SK-N-DZ (cell line): Measurements from ENCODE around the gene PTPN1.

Experiments used
- DNase-seq: peaks from one replicate; pipeline ENCODE4 v3.0.0-alpha.2; 2015; ENCODE audit warnings: low spot score

Gene PTPN1

DNA sequence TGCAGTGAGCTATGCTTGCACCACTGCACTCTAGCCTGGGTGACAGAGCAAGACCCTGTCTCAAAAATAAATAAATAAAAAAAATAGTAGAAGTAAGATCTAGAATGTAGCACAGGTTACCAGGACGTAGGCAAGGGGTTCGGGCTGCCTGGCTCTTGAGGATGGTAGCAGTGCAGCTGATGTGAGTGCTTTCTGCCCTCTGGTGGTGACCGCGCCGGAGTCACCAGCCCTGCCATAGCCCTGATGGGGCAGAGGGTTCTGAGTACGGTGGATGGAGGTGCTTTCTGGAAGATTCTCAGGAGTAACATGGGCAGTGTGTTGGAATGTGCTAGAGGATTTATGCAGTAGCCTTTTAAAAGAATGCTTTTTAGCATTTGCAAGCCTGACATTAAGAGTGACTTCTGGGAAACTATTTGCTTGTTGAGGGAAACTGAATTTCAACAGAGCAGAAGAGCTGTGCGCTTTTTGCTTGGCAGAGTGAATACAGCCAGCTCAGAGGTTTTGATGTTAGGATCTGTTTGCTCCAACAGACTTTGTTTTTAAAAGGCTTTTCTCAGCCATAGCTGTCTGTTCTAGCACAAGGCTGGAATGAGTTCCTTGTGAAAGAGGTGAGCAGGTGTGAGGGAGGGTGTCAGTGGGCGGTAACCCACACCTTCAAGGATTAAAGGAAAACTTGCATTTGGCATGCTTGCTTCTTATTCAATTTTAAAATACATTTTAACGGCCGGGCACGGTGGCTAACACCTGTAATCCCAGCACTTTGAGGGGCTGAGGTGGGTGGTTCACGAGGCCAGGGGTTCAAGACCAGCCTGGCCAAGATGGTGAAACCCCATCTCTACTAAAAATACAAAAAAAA, 65.9 kb downstream of the PTPN1 start:
- peak; percentile 49 for DNase-seq

DNA sequence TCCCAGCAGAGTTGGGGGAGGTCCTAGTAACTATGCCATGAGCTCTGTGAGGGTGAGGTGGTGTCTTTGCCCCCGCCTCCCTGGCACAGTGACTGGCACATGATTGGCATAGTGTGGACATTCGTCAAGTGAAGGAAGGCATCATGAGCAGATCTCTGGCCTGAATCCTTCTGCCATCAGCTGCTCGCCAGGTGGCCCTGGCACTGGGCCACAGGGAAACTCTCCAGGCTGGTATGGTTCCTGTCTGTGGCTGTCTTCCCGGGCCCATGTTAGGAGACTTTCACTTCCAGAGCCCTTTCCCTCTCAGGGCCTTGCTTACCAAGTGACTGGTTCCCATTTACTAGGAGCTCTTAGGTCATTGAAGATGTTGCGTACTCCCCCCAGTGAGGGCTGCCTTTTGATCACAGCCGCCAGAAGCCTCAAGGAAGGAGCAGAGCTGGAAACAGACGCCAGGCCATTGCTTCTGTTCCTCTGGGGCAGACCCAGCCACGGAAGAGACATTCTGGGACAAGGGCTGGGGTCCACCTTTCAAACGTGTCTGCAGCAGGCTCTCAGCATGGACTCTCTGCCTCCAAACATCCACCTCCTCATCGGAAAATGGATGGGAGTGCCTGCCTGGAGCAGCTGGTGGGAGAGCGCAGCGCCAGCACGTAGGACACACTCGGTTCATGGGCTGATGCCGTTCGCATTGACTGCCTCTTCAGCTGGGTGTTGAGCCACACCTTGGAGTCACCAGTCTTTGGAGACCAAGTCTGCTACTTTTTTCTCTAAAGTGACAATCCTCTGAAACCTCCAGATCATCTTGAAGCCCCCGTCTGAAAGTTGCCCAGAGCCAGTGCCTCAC, 67.2 kb downstream of the PTPN1 start:
- no peak for DNase-seq

DNA sequence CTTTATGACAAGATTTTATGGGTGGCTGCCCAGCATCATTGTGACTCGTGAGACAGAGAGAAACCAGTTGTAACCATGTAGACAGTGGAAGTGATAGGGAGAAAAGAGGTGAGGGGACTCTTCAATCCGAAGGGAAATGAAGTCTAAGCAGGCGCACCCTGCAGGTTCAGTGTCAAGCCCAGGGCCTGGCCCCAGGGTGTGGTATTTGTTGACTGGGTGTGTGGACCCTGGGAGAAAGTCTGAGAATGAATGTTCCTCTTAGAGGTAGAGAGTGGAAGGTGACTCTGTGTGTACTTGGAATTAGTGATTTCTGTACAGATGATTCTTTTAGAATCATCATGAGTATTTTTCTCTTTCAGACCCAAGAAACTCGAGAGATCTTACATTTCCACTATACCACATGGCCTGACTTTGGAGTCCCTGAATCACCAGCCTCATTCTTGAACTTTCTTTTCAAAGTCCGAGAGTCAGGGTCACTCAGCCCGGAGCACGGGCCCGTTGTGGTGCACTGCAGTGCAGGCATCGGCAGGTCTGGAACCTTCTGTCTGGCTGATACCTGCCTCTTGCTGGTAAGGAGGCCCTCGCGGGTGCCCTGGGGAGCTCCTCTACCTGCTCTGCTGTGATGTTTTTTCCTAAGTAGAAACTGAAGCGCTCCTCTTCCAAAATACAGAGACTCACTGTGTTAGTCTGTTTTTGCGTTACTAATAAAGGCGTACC, 68.0 kb downstream of the PTPN1 start:
- no peak for DNase-seq

DNA sequence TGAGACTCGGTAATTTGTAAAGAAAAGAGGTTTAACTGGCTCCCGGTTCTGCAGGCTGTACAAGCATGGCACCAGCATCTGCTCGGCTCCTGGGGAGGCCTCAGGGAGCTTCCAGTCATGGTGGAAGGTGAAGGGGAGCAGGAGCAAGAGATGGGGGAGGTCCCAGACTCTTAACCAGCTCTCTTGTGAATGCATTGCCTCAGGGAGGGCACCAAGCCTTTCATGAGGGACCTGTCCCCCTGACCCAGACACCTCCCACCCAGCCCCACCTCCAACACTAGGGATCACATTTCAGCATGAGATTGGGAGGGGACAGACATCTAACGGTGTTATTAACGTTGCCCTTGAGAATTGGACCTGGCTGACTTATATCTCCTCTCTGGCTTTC, 68.6 kb downstream of the PTPN1 start:
- no peak for DNase-seq

DNA sequence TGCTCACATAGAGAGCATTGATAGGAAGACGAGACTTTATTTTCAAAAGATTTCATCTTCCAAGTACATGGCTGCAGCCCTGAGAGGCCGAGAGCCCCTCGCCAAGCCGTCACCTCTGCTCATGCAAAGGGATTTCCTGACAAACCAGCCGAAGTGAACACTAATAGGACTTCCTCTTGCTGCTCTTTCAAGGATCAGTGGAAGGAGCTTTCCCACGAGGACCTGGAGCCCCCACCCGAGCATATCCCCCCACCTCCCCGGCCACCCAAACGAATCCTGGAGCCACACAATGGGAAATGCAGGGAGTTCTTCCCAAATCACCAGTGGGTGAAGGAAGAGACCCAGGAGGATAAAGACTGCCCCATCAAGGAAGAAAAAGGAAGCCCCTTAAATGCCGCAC, 69.3 kb downstream of the PTPN1 start:
- no peak for DNase-seq

DNA sequence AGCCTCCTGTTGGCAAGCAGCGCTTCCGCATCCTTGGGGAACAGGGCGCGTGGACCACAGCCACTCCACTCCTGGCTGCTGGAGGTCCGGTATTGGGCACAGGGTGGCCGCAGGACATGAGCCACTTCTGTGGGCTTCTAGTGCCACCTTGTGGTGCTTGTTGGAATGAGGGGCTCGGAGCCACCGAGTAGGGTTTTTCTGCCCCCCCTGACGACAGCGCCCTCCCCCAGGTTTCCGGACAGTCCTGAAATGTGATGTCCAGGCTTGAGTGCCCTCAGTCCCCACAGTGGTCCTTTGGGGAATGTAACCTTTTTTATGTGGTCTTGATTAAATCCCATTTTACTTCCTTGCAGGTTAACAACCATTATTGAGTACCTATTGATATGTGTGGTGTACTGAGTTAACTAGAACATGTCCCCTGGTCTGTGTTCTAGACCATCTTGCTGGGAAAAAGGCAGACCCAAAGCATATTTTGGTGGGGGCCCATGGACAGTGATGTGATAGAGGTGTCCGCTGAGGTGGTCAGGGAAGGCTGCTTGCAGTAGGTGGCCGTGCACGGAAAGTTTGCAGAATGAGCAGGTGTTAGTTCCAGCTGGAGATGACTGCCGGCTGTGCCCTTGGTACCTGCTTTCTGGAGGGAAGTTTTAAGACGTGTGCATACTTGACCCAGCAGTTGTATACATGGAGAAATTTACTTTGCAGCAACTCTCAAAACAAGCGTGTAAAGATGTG, 70.0 kb downstream of the PTPN1 start:
- DNase-seq, result peak; percentile 59

DNA sequence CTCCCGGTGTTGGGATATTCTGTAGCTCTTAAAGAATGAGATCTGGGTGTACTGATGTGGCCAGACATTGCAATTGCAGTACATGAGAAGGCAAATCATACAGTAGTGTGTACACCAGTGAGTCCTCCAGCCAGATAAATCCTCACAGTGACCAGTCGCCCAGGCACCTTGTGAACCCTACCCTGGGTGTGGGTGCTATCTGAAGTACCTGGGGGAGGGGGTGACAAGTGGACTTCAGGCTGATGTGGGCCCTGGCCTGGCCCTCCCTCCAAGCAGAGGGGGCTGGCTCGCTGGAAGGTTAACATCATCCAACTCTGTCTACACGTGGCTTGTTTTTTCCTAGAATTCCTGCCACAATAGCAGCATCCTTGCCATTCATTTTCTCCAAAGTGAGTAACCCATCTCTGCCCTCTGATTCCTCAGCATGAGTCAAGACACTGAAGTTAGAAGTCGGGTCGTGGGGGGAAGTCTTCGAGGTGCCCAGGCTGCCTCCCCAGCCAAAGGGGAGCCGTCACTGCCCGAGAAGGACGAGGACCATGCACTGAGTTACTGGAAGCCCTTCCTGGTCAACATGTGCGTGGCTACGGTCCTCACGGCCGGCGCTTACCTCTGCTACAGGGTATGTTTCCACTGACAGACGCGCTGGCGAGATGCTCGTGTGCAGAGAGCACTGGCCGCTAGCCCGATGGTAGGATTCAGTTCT, 70.8 kb downstream of the PTPN1 start:
- no peak for DNase-seq

DNA sequence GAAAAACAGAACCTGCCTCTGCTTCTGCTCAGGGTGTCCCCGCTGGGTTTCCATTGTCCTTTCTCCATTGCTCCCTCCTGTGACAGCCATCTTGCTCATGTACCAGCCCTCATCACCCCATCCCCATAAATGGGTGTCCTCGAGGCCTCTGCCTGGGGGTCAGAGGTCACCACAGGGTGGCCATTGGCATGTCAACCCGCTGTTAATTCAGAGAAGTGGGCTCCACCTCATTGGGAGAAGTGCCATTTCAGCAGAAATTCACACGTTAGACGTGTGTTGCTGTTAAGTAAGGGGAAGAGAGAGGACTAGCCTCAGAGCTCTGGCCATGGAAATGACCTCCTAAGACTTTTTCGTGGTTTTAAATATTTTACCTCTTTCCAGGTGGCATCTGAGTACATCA, 71.9 kb downstream of the PTPN1 start:
- no peak for DNase-seq

DNA sequence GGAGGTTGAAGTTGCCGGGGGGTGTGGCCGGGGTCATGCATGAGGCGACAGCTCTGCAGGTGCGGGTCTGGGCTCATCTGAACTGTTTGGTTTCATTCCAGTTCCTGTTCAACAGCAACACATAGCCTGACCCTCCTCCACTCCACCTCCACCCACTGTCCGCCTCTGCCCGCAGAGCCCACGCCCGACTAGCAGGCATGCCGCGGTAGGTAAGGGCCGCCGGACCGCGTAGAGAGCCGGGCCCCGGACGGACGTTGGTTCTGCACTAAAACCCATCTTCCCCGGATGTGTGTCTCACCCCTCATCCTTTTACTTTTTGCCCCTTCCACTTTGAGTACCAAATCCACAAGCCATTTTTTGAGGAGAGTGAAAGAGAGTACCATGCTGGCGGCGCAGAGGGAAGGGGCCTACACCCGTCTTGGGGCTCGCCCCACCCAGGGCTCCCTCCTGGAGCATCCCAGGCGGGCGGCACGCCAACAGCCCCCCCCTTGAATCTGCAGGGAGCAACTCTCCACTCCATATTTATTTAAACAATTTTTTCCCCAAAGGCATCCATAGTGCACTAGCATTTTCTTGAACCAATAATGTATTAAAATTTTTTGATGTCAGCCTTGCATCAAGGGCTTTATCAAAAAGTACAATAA, 72.5 kb downstream of the PTPN1 start:
- no peak for DNase-seq

DNA sequence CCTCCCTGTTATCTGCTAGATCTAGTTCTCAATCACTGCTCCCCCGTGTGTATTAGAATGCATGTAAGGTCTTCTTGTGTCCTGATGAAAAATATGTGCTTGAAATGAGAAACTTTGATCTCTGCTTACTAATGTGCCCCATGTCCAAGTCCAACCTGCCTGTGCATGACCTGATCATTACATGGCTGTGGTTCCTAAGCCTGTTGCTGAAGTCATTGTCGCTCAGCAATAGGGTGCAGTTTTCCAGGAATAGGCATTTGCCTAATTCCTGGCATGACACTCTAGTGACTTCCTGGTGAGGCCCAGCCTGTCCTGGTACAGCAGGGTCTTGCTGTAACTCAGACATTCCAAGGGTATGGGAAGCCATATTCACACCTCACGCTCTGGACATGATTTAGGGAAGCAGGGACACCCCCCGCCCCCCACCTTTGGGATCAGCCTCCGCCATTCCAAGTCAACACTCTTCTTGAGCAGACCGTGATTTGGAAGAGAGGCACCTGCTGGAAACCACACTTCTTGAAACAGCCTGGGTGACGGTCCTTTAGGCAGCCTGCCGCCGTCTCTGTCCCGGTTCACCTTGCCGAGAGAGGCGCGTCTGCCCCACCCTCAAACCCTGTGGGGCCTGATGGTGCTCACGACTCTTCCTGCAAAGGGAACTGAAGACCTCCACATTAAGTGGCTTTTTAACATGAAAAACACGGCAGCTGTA, 73.4 kb downstream of the PTPN1 start:
- no peak for DNase-seq

DNA sequence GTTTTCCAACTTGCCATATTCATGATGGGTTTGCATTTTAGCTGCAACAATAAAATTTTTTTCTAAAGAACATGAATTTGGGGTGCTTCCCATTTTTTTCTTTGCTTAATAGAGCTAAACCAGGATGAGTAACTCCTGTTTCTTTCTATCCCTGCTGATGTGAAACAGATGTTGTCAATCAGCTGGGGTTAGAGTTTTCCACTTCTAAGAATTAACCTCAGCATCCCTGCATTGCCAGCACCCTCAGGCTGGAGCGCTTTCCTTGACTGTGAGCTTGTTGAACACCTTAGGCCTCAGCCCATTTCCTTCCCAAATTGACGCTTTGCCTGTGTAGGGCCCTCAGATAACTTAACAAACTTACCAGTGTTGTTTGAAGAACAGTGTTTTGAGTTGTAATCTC, 74.5 kb downstream of the PTPN1 start:
- DNase-seq, result no peak

DNA sequence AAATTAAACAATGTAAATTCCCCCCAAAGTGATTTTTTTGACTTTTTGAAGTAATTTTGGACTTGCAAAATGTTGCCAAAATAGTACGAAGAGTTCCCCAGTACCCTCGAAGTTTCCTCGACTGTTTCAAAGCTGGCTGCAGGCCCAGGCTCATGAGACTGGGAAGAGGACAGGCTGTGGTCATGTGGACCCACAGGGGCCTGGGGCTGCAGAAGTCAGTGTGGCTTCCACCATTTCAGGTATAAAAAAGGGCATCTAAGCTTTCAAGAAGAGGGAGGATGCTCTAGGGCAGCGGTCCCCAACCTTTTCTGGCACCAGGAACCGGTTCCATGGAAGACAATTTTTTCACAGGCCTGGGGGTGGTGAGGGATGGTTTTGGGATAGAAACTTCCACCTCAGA, 75.0 kb downstream of the PTPN1 start:
- DNase-seq, result no peak

DNA sequence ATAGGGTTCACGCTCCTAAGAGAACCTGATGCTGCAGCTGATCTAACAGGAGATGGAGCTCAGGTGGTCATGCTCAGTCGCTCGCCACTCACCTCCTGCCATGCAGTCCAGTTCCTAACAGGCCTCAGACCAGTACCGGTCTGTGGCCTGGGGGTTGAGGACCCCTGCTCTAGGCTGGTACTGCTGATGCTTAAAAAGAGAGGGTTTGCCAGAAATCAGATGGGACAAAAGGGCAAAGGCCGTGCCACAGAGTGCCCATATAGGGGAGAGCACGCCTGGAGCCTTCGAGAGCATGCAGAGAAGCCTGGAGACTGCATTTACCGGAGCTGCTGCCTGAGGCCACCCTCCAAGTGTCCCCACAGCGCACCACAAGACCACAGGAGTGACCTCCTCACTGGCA, 75.5 kb downstream of the PTPN1 start:
- no peak for DNase-seq

DNA sequence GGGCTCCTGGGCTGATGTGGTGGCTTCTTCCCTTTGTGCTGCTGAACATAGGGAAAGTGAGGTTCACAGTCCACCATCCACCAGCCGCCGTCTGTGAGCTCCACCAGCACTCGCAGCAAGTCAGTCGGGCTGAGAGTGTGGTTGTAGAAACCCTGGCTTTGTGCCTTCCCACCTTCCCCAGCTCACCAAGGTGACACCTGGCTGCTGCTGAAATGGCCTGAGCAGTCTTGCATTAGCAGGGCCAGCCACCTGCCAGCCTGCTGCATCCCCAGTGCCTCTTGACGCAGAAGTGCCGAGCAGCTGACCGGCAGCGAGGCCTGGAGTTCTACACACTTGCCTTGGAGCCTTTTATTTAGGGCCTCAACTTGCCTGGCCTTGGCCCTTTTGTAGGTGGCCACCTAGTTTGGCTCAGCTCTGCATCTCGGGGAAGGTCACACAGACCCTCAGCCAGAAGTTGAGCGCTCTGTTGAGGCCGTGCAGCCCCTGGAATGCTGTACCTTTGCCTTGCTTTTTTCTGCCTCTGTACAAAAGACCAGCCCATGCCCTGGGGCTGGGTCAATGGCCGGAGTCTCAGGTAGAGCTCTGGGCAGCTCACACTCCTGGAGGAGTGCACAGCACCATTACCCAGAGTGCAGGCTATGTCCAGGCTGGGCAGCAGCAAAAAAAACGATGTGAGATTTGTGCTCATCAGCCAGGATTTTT, 76.5 kb downstream of the PTPN1 start:
- DNase-seq, result no peak

DNA sequence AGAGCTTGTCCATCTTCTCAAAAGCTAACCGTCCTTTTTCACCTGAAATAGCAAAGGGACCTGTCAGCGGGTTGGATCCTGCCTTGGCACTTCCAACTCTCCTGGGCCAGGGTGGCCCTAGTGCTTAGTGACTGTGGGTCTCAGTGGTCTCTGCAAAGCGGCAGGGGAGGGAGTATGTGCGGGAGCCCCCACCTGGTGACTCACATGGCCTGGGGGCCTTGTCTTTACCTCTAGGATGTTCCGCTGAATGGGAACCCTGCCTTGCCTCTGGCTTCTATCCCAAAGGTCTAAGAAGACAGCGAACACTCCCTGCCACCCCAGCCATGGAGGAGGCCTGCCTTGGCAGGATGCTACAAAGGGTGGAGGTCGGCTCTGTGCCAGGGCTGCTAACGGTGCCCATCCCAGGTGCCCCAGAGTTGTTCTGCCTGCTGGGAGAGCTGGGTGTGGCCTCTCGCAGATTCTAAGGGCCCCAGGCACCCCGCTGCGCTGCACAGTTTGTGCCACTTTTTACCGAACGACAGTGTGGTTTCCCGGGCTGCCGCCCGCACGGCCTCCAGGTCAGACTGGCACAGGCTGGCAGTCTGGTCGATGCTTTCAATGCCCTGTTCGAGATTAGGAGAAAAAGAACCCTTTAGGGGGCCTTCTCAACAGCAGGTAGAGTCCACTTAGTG, 77.2 kb downstream of the PTPN1 start:
- no peak for DNase-seq

DNA sequence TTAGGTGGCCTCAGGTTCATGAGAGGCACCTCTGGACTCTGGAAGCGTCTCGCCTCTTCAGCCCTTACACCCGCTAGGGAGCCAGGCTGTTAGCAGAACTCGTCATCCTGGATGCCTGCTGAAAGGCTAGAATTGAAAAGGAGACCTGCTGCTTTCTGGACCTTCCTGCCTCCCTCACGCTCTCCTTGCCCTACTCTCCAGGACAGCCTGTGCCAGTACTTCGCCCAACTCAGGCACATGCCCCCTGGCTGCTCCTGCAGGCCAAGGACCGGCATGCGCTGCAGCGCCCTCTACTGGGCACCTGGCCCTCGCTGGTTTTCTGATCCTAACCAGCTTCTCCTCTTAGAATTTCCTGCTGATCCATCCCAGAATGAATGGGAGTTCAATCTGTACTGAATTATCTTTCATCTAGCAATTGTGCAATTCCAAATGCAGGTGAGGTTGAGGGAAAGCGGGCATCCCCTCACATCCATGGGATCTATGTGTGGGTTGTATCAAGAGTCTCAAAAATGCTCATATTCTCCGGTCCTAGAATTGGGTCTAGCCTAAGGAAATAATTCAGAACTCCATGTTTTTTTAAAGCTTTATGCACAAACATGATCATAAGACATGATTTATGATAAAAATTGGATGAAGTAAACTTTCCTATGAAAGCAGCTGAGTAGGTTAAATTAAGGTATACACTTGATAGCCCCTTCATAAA, 78.0 kb downstream of the PTPN1 start:
- DNase-seq, result peak; percentile 55

DNA sequence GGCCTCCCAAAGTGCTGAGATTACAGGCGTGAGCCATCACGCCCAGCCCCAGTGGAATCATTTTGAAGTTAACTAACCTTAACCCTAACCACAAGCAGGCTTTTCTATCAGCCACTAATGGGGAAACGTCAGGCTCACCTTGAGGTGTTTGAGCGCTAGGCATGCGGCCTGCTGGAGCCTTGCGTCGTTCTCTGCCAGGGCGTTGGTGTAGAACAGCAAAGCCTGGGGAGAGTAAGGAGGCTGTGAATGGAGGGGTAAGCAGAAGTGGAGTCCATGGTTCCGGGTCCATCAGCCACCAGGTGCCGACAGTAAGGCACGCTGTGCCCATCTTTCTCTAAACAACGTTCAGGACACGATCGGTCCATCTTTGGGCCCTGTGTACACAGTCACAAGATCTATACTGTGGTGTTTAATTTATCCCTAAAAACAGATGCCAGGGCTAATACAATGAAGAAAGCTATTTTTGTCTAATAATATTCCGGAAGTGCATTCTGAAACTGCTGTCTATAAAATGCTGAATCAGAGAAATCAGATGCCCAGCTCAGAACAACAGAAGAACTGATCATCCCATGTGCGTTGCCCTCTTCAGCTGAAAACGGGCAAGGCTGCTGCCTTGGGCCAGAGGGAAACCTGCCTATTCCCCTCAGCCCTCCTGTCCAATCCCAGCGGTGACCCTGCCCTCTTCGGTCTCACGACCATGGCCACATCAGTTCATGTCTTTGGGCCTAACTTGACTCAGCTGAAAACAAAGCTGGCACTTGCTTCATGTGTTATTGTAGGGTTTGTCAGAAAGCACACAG, 79.6 kb downstream of the PTPN1 start:
- no peak for DNase-seq
